ENCODE results near the gene ANGPTL4.
"Not testable (repeated sequence)": the region's sequence is repeated elsewhere in the genome, so short reads cannot be mapped to it uniquely, and the experiment has no call there.

Gene ANGPTL4

GRCh38 chr19:8363803-8364771 lies at the start of gene ANGPTL4:
Gene ANGPTL4 (plus strand): TSS chr19:8364155. CDS start chr19:8364322, 167 bp downstream.
- Histone ChIP-seq H3K27me3 (ENCODE audit: insufficient read depth, low read length, poor library complexity, severe bottlenecking) (no peaks in the 10 kb centered on the region), H3F3A (ENCODE audit: low read depth) (no peaks in the 10 kb centered on the region), H3K36me3 (ENCODE audit: insufficient read depth, low read length) (no peaks in the 10 kb centered on the region), H3K9me2 (replicated peaks; ENCODE audit: low read depth, low read length) (no peaks in the 10 kb centered on the region), H3K9me3 (ENCODE audit: insufficient read depth, low read depth, low read length) (no peaks in the 10 kb centered on the region), H2AFZ (ENCODE audit: low read length) (peak within 1 kb of the TSS; percentile 59; the same call in 1 of the 2 replicates), H4K20me1 (ENCODE audit: insufficient read depth, low read length, poor library complexity, severe bottlenecking) (no peaks in the 10 kb centered on the region), H3K4me1 (ENCODE audit: insufficient read depth, low read length, poor library complexity, severe bottlenecking) (no peaks in the 10 kb centered on the region), H3K79me2 (ENCODE audit: insufficient read depth, low read length) (no peaks in the 10 kb centered on the region), H3K4me3 (ENCODE audit: low read length, poor library complexity, severe bottlenecking) (peak within 1 kb of the TSS; percentile 56), H3K4me2 (ENCODE audit: low read depth, low read length, poor library complexity, severe bottlenecking) (peak within 1 kb of the TSS; percentile 37), H3K9ac (ENCODE audit: low read depth, low read length, poor library complexity, severe bottlenecking) (peak within 1 kb of the TSS; percentile 8)
- TF ChIP-seq EZH2phosphoT487 (IDR thresholded peaks at IDR 0.05; ENCODE audit: borderline replicate concordance) (no peak), CTCF (conservative IDR thresholded peaks at IDR 0.05; ENCODE audit: low read length) (no peak)

GRCh38 chr19:8314981-8315640 lies 48.8 kb upstream of the ANGPTL4 start:
- not testable (repeated sequence) for H3K4me2 ChIP-seq (ENCODE audit: low read depth, low read length, poor library complexity, severe bottlenecking); H3K9ac ChIP-seq (ENCODE audit: low read depth, low read length, poor library complexity, severe bottlenecking); H3K4me3 ChIP-seq (ENCODE audit: low read length, poor library complexity, severe bottlenecking); H3K79me2 ChIP-seq (ENCODE audit: insufficient read depth, low read length); H2AFZ ChIP-seq (ENCODE audit: low read length); H3K9me3 ChIP-seq (ENCODE audit: insufficient read depth, low read depth, low read length); H3F3A ChIP-seq (ENCODE audit: low read depth); H4K20me1 ChIP-seq (ENCODE audit: insufficient read depth, low read length, poor library complexity, severe bottlenecking); H3K9me2 ChIP-seq (replicated peaks; ENCODE audit: low read depth, low read length); H3K36me3 ChIP-seq (ENCODE audit: insufficient read depth, low read length); H3K27me3 ChIP-seq (ENCODE audit: insufficient read depth, low read length, poor library complexity, severe bottlenecking)
- peaks cover 15% of the 10 kb centered on the region for H3K4me1 ChIP-seq (ENCODE audit: insufficient read depth, low read length, poor library complexity, severe bottlenecking)

GRCh38 chr19:8316351-8317125 lies 47.4 kb upstream of the ANGPTL4 start:
- Histone ChIP-seq H3K9me2 (replicated peaks; ENCODE audit: low read depth, low read length) (no peaks in the 10 kb centered on the region), H3K9me3 (ENCODE audit: insufficient read depth, low read depth, low read length) (no peaks in the 10 kb centered on the region), H3K4me2 (ENCODE audit: low read depth, low read length, poor library complexity, severe bottlenecking) (peak overlapping the region; percentile 63), H4K20me1 (ENCODE audit: insufficient read depth, low read length, poor library complexity, severe bottlenecking) (peaks cover 1% of the 10 kb centered on the region), H3K79me2 (ENCODE audit: insufficient read depth, low read length) (peaks cover 19% of the 10 kb centered on the region), H3K27me3 (ENCODE audit: insufficient read depth, low read length, poor library complexity, severe bottlenecking) (no peaks in the 10 kb centered on the region), H3K36me3 (ENCODE audit: insufficient read depth, low read length) (no peaks in the 10 kb centered on the region; the same call in 1 of the 2 replicates), H3K9ac (ENCODE audit: low read depth, low read length, poor library complexity, severe bottlenecking) (peak overlapping the region; percentile 43), H3K4me3 (ENCODE audit: low read length, poor library complexity, severe bottlenecking) (peak overlapping the region; percentile 38), H3F3A (ENCODE audit: low read depth) (no peaks in the 10 kb centered on the region), H2AFZ (ENCODE audit: low read length) (no peak overlapping the region), H3K4me1 (ENCODE audit: insufficient read depth, low read length, poor library complexity, severe bottlenecking) (peaks cover 21% of the 10 kb centered on the region)
- TF ChIP-seq CTCF (conservative IDR thresholded peaks at IDR 0.05; ENCODE audit: low read length), result no peak
- TF ChIP-seq EZH2phosphoT487 (IDR thresholded peaks at IDR 0.05; ENCODE audit: borderline replicate concordance), result no peak
